ENCODE data around the gene BPIFB1. TPM values are rescaled to one million over a fixed set of nuclear protein-coding genes. Genes with fewer than 3 reads are reported as not detected.

Gene BPIFB1
- total and polyA plus RNA-seq, 2 of the 8 experiments (the other 6 are each of a cell fraction or from before 2014, with no cell fraction given), result not detected

DNA sequence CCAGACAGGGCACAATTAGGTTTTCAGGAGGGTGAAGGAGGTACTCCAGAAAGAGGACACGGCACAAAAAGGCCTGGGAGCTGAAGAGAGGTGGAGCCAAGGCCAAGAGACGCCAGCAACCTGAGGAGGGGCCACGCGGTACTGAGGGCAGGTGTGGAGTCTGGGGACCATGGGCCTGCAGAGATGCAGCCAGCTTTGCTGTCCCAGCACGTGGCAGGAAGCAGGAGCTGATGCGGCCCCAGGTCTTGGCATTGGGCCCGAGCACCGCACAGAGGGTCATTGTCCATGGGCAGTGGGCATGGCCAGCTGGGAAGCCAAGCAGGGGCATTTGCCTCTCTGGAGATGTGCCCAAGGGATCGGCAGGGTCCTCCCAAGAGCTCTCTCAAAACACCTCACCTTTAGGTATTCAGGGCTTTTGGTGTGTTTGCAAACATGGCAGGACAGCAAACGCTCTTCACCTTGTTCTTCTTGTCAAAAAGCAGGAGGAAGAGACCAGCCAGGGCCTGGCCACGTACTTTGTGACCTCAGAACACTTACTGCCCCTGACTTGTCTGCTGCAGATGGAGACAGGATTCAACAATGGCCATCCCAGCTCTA, 1.4 kb upstream of the BPIFB1 start:
- H3K4me1 ChIP-seq (replicated peaks in 1 of 4; ENCODE audit: control insufficient read depth in 3 of 4, insufficient read depth in 4 of 4, low read length in 3 of 4), result peaks cover 0 to 12% (median 8%) of the 10 kb centered on the region in 4 experiments; a peak in 6 of 7 replicates
- no peak overlapping the region for H3K4me3 ChIP-seq (ENCODE audit: extremely low read depth in 1 of 4, insufficient read depth in 2 of 4, low read depth in 3 of 4, low read length in 4 of 4)

More for the DNA sequence above, 1.4 kb upstream of the BPIFB1 start:
- POLR2A ChIA-PET (ENCODE audit: partially characterized antibody), result no interaction called here
- H3K27ac ChIP-seq (ENCODE audit: low read depth, low read length), result no peak overlapping the region
- no peak overlapping the region for H2AK5ac ChIP-seq (ENCODE audit: low read depth, low read length)
- no peak overlapping the region for H4K91ac ChIP-seq (replicated peaks; ENCODE audit: insufficient read length, low read length)
- no peak overlapping the region for H2BK5ac ChIP-seq (ENCODE audit: low read depth, low read length)
- no peak overlapping the region for H2AFZ ChIP-seq (ENCODE audit: low read length)
- H3K9ac ChIP-seq (replicated peaks in 1 of 4; ENCODE audit: extremely low read depth in 1 of 4, low read depth in 3 of 4, low read length in 3 of 4), result no peak overlapping the region
- no peak overlapping the region for H3K4ac ChIP-seq (replicated peaks; ENCODE audit: insufficient read length, low read depth, low read length)
- no peak overlapping the region for H3K4me2 ChIP-seq (ENCODE audit: insufficient read depth in 1 of 2, low read depth in 2 of 2, low read length in 2 of 2)
- no peak overlapping the region for H4K8ac ChIP-seq (ENCODE audit: extremely low read depth, insufficient read depth, low read length)
- no peak overlapping the region for H3K56ac ChIP-seq (replicated peaks; ENCODE audit: insufficient read length, low read depth, low read length)
- WGBS, 2 experiments (ENCODE audit: extremely low coverage in 1 of 2, insufficient coverage in 1 of 2, insufficient read length in 1 of 2, insufficient replicate concordance in 2 of 2, low coverage in 1 of 2, low lambda C conversion rate in 2 of 2, missing lambda C conversion rate in 1 of 2), result 94% methylated on average over 11 of the region's 11 CpGs; no CpG with 5 or more reads in 1 of the 2 experiments
- no peaks in the 10 kb centered on the region for H3K79me1 ChIP-seq (ENCODE audit: low read depth, low read length)
- H4K5ac ChIP-seq (ENCODE audit: insufficient read length, low read depth, low read length), result no peak overlapping the region
- FAIRE-seq (no peak), DNase-seq (ENCODE audit: low read depth in 1 of 2, low spot score in 2 of 2) (no peak)
- H3K14ac ChIP-seq (ENCODE audit: insufficient read length), result no peak overlapping the region
- H4K20me1 ChIP-seq (replicated peaks in 1 of 2; ENCODE audit: control insufficient read depth in 1 of 2, insufficient read depth in 2 of 2, low read length in 2 of 2), result no peaks in the 10 kb centered on the region
- no peak overlapping the region for H2BK20ac ChIP-seq (ENCODE audit: low read length)
- H3K23ac ChIP-seq (ENCODE audit: insufficient read length), result no peak overlapping the region
- H3K9me3 ChIP-seq (ENCODE audit: insufficient read depth in 2 of 2, low read depth in 1 of 2, low read length in 1 of 2), result no peaks in the 10 kb centered on the region
- TF ChIP-seq SRF (IDR thresholded peaks at IDR 0.05; ENCODE audit: low read depth, low read length), result no peak
- TF ChIP-seq TAF7 (optimal IDR thresholded peaks at IDR 0.05; ENCODE audit: borderline replicate concordance, low read depth, low read length), result no peak
- no peaks in the 10 kb centered on the region for H3K79me2 ChIP-seq (ENCODE audit: control insufficient read depth in 1 of 2, insufficient read depth in 2 of 2, low read length in 2 of 2)
- H2BK120ac ChIP-seq (replicated peaks; ENCODE audit: low read depth, low read length), result no peak overlapping the region
- no peak overlapping the region for H2BK12ac ChIP-seq (ENCODE audit: low read depth, low read length)
- CTCF ChIA-PET (ENCODE audit: partially characterized antibody), result interaction anchor here (1.0 to 2.8 kb wide), 4 partner anchors 8 to 19 kb away, joined by 5 to 13 read pairs (median 7); no protein-coding TSS in a partner anchor
- no peaks in the 10 kb centered on the region for H3K27me3 ChIP-seq (replicated peaks in 1 of 4; ENCODE audit: control insufficient read depth in 3 of 4, extremely low read depth in 1 of 4, insufficient read depth in 3 of 4, low read length in 3 of 4)
- H3K23me2 ChIP-seq (ENCODE audit: low read depth, low read length), result 0 out of 2 replicates have a peak, but pooled peaks cover 2% of the 10 kb centered on the region
- H2BK15ac ChIP-seq (ENCODE audit: low read length), result no peak overlapping the region; the same call in 1 of the 2 replicates
- no peaks in the 10 kb centered on the region for H3K36me3 ChIP-seq (ENCODE audit: control insufficient read depth in 2 of 4, insufficient read depth in 4 of 4, low read length in 3 of 4)
- H3K18ac ChIP-seq (ENCODE audit: extremely low read depth, low read length), result no peak overlapping the region

Measured in H1 (cell line).